CD4-positive, alpha-beta T cell (primary cell): Measurements from ENCODE around the gene ACACB. TPM values are rescaled to one million over a fixed set of nuclear protein-coding genes. Genes with fewer than 3 reads are reported as not detected.

Experiments used
- ATAC-seq: fragments of 200-7000 bp; cut with Tn5 transposase; one replicate; pipeline ENCODE4 v1.10.0; 2022; ENCODE audit warnings: mild to moderate bottlenecking; ENCODE audit not compliant: poor library complexity
- CTCF ChIA-PET: fragments of 350-600 bp; sonication (Branson Sonifier 250); formaldehyde crosslinking; loops from one replicate; lab custom pipeline; 2021; ENCODE audit warnings: antibody characterized with exemption, inconsistent platforms; lab: Charles Lee
- POLR2A ChIA-PET: fragments of 350-600 bp; sonication (Branson Sonifier 250); formaldehyde crosslinking; loops from one replicate; lab custom pipeline; 2021; ENCODE audit warnings: antibody characterized with exemption, inconsistent platforms; lab: Charles Lee
- DNase-seq, 14 experiments: peaks; one replicate each; pipeline ENCODE4 v3.0.0-alpha.2; 2013 to 2020; ENCODE audit warnings: mixed read lengths in 2 of 14
- H3K27ac ChIP-seq, 2 donors: one replicate each; pipeline versions ENCODE4 v1.5.1 to v1.7.0; 2013; ENCODE audit warnings: low read length in 2 of 2, low read depth in 1 of 2, mild to moderate bottlenecking in 1 of 2
- H3K27me3 ChIP-seq, 2 experiments: 1 replicate in 1 of 2; 2 replicates in 1 of 2; pipeline versions ENCODE4 v1.6.1 to v1.7.0; 2013; ENCODE audit warnings: low read length in 2 of 2, control low read depth in 1 of 2, mild to moderate bottlenecking in 1 of 2, moderate library complexity in 1 of 2; ENCODE audit not compliant: insufficient read depth in 2 of 2, control insufficient read depth in 1 of 2
- H3K36me3 ChIP-seq: one replicate; pipeline ENCODE4 v1.6.1; 2013; ENCODE audit warnings: low read length, control low read depth; ENCODE audit not compliant: insufficient read depth
- H3K4me1 ChIP-seq: one replicate; pipeline ENCODE4 v1.6.1; 2013; ENCODE audit warnings: low read length, control low read depth; ENCODE audit not compliant: insufficient read depth
- H3K4me3 ChIP-seq: one replicate; pipeline ENCODE4 v1.5.1; 2013; ENCODE audit warnings: mild to moderate bottlenecking, low read length, moderate library complexity
- H3K9me3 ChIP-seq, 2 experiments: 1 replicate in 1 of 2; 2 replicates in 1 of 2; pipeline versions ENCODE4 v1.6.1 to v1.7.0; 2013; ENCODE audit warnings: low read length in 2 of 2, mild to moderate bottlenecking in 2 of 2, control low read depth in 1 of 2, moderate library complexity in 1 of 2; ENCODE audit not compliant: control insufficient read depth in 1 of 2, insufficient read depth in 1 of 2
- H3K27ac Mint-ChIP-seq: one replicate; pipeline ENCODE4 v1.8.0; 2020; ENCODE audit warnings: mixed read lengths
- H3K27me3 Mint-ChIP-seq: one replicate; pipeline ENCODE4 v1.8.0; 2021; ENCODE audit warnings: mixed read lengths
- H3K36me3 Mint-ChIP-seq: one replicate; pipeline ENCODE4 v1.8.0; 2021; ENCODE audit warnings: low read depth, mixed read lengths
- H3K4me1 Mint-ChIP-seq: one replicate; pipeline ENCODE4 v1.8.0; 2021; ENCODE audit warnings: low read depth, mixed read lengths
- H3K4me3 Mint-ChIP-seq: one replicate; pipeline ENCODE4 v1.8.0; 2020; ENCODE audit warnings: mild to moderate bottlenecking, mixed read lengths
- H3K9me3 Mint-ChIP-seq: one replicate; pipeline ENCODE4 v1.8.0; 2020; ENCODE audit warnings: mixed read lengths
- intact Hi-C, 2 experiments: fragments of 100-400 bp; cut with DNase I in 1 of 2; cut with micrococcal nuclease in 1 of 2; formaldehyde crosslinking; loops; one replicate each; pipeline versions ENCODE4 v1.15.1 to v1.9.0; 2023 to 2025; cut with DNase I, micrococcal nuclease
- total RNA-seq, 174 experiments: library from RNA in 2 of 174; stranded (reverse) in 2 of 174; gene quantifications; one replicate each; pipeline ENCODE4 v1.2.3 and lab custom pipeline; 2021 to 2026
- TF ChIP-seq, protein P1 (sequence below): fragments of 200-600 bp; IDR thresholded peaks from one replicate; pipeline ENCODE4 v1.8.0; 2022; ENCODE audit warnings: antibody characterized with exemption, mild to moderate bottlenecking

ACACB gene
- total RNA-seq, 2 experiments from 2014 or later: 30.3 to 32.2 TPM

DNA sequence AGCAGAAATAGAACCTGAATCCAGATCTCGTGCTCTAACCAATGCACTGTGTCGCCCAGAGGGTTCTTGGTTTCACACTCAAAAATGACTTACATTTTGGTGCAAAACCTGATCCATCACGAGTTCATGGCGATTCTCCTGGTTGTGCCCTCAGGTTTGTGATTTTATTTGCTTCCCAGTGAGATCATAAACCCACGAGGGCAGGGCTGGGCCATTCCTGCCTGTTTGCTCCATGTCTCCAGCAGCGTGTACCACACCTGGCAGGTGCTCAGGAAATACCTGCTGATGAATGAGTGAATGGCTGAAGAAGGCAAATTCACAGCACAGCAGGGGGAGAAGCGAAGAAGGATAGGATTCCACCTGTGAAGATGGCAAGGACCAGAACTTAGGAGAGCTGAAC is 9.4 kb downstream of the ACACB start:
- ChIA-PET CTCF (interaction anchor here (2.3 kb wide), 1 partner anchor 14 kb away, joined by 6 read pairs; no protein-coding TSS in a partner anchor), POLR2A (no interaction called here)
- intact Hi-C loops: no loop called here
- TF ChIP-seq, protein P1, sequence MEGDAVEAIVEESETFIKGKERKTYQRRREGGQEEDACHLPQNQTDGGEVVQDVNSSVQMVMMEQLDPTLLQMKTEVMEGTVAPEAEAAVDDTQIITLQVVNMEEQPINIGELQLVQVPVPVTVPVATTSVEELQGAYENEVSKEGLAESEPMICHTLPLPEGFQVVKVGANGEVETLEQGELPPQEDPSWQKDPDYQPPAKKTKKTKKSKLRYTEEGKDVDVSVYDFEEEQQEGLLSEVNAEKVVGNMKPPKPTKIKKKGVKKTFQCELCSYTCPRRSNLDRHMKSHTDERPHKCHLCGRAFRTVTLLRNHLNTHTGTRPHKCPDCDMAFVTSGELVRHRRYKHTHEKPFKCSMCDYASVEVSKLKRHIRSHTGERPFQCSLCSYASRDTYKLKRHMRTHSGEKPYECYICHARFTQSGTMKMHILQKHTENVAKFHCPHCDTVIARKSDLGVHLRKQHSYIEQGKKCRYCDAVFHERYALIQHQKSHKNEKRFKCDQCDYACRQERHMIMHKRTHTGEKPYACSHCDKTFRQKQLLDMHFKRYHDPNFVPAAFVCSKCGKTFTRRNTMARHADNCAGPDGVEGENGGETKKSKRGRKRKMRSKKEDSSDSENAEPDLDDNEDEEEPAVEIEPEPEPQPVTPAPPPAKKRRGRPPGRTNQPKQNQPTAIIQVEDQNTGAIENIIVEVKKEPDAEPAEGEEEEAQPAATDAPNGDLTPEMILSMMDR: no peak
- H3K4me1 Mint-ChIP-seq: no peaks in the 10 kb centered on the region
- H3K36me3 Mint-ChIP-seq: no peaks in the 10 kb centered on the region
- no peaks in the 10 kb centered on the region for H3K27me3 Mint-ChIP-seq
- Histone ChIP-seq H3K27ac (no peak overlapping the region), H3K9me3 (no peaks in the 10 kb centered on the region), H3K4me1 (no peaks in the 10 kb centered on the region), H3K27me3 (no peaks in the 10 kb centered on the region), H3K4me3 (no peak overlapping the region), H3K36me3 (peaks cover 3% of the 10 kb centered on the region)
- no peak overlapping the region for H3K4me3 Mint-ChIP-seq
- H3K9me3 Mint-ChIP-seq: no peaks in the 10 kb centered on the region
- DNase-seq: no peak
- H3K27ac Mint-ChIP-seq: no peak overlapping the region
- no peak for ATAC-seq

DNA sequence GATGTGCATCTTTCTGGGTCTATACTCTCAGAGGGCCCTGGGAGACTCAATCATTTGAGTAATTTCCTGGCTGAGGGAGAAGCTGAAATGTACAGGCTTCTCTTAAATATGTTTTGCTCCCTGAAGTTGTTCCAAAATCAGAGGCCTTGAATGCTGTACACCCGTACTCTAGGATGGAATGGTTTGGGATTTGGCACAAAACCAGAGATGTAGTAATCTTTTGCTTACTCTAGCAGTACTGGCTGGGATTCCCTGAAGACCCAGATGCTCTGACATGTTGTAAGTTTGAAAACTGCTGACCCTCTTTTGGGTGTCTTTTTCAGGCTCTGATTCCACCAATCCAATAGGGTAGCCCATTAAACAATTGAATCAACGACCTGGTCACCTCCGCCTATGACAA is 10.4 kb downstream of the ACACB start:
- CTCF ChIA-PET: no interaction called here
- Histone ChIP-seq H3K27me3 (no peaks in the 10 kb centered on the region), H3K27ac (no peak overlapping the region), H3K4me1 (no peaks in the 10 kb centered on the region), H3K4me3 (no peak overlapping the region), H3K9me3 (no peaks in the 10 kb centered on the region), H3K36me3 (peaks cover 1% of the 10 kb centered on the region)
- DNase-seq (no peak), ATAC-seq (no peak)
- no peak overlapping the region for H3K4me3 Mint-ChIP-seq
- intact Hi-C loops: no loop called here
- no peaks in the 10 kb centered on the region for H3K9me3 Mint-ChIP-seq
- POLR2A ChIA-PET: no interaction called here
- H3K36me3 Mint-ChIP-seq: no peaks in the 10 kb centered on the region
- H3K27ac Mint-ChIP-seq: no peak overlapping the region
- H3K4me1 Mint-ChIP-seq: no peaks in the 10 kb centered on the region
- no peaks in the 10 kb centered on the region for H3K27me3 Mint-ChIP-seq
- TF ChIP-seq, protein P1: no peak

DNA sequence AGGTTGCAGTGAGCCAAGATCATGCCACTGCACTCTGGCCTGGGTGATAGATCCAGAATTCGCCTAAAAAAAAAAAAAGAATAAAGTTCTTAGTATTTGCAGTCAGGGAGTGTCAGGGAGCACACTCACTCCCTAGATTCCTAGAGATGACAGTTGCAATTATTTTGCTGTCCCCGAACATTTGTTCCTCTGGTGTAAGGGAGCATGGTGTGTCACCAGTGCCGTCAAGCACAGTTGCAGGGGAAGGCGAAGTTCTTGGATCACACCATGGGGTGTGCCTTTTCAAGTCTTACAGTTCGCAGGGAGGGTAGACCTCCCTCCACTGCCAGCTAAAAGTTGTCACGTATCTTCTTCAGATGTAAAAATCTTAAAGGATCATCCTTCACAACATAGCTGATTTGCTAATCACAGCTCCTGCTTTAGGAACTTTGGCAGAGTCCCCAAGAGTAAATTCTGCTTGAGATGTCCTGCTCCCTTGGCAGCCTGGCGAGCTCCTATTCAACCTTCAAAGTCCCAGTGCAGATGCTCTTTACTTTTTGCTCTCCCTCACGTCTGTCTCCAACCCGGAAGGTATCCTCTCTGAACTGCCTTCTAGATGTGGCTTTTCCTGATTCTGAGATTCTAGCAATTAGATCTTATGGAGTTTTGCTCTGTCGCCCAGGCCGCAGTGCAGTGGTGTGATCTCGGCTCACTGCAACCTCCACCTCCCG is 11.3 kb downstream of the ACACB start:
- POLR2A ChIA-PET: no interaction called here
- CTCF ChIA-PET: no interaction called here

More for the DNA sequence above, 11.3 kb downstream of the ACACB start:
- Mint-ChIP-seq H3K4me1 (no peaks in the 10 kb centered on the region), H3K9me3 (no peaks in the 10 kb centered on the region), H3K4me3 (no peak overlapping the region), H3K27ac (no peak overlapping the region), H3K36me3 (no peaks in the 10 kb centered on the region), H3K27me3 (no peaks in the 10 kb centered on the region)
- Histone ChIP-seq H3K36me3 (no peaks in the 10 kb centered on the region), H3K4me3 (no peak overlapping the region), H3K27me3 (no peaks in the 10 kb centered on the region), H3K9me3 (no peaks in the 10 kb centered on the region), H3K27ac (no peak overlapping the region), H3K4me1 (no peaks in the 10 kb centered on the region)
- no peak for ATAC-seq
- TF ChIP-seq, protein P1: no peak
- no peak for DNase-seq
- intact Hi-C loops: no loop called here
